Thymus (tissue), 14 donors: Measurements from ENCODE around the gene ITIH2. TPM values are rescaled to one million over a fixed set of nuclear protein-coding genes. Genes with fewer than 3 reads are reported as not detected.
"Not testable (repeated sequence)": the region's sequence is repeated elsewhere in the genome, so short reads cannot be mapped to it uniquely, and the experiment has no call there.

Experiments used
- DNase-seq, 9 donors: peaks; one replicate each; pipeline ENCODE4 v3.0.0-alpha.2; 2013; ENCODE audit warnings: low spot score in 9 of 9, low read depth in 6 of 9, missing footprints in 1 of 9
- H3K27ac ChIP-seq, 2 donors: one replicate each; pipeline ENCODE4 v1.5.1; 2013; ENCODE audit warnings: control low read depth in 1 of 2, low read depth in 1 of 2, low read length in 1 of 2, mild to moderate bottlenecking in 1 of 2, moderate library complexity in 1 of 2
- H3K27me3 ChIP-seq, 2 donors: one replicate each; pipeline ENCODE4 v1.5.1; 2013; ENCODE audit warnings: low read length in 1 of 2; ENCODE audit not compliant: control insufficient read depth in 2 of 2, insufficient read depth in 1 of 2
- H3K36me3 ChIP-seq, 2 donors: one replicate each; pipeline ENCODE4 v1.5.1; 2013; ENCODE audit warnings: low read length in 1 of 2, mild to moderate bottlenecking in 1 of 2, moderate library complexity in 1 of 2; ENCODE audit not compliant: control insufficient read depth in 2 of 2, insufficient read depth in 2 of 2
- H3K4me1 ChIP-seq, 2 donors: one replicate each; pipeline ENCODE4 v1.5.1; 2013; ENCODE audit warnings: low read length in 2 of 2; ENCODE audit not compliant: control insufficient read depth in 2 of 2, insufficient read depth in 2 of 2
- H3K4me3 ChIP-seq, 2 donors: one replicate each; pipeline ENCODE4 v1.5.1; 2013; ENCODE audit warnings: low read length in 2 of 2, control low read depth in 1 of 2, mild to moderate bottlenecking in 1 of 2
- H3K9me3 ChIP-seq, 2 donors: one replicate each; pipeline ENCODE4 v1.5.1; 2013; ENCODE audit warnings: low read length in 1 of 2, mild to moderate bottlenecking in 1 of 2; ENCODE audit not compliant: control insufficient read depth in 2 of 2, insufficient read depth in 1 of 2
- WGBS: extraction: QIAGEN DNeasy Blood & Tissue Kit; methylation state at CpG from one replicate; pipeline ENCODE4 v1.1.7; 2013; 5-methylcytosine and 5-hydroxymethylcytosine counted together
- long read RNA-seq, 10 donors: transcript quantifications; one replicate each; lab custom pipeline, GENCODE V29; 2026
- polyA plus RNA-seq: library from polyadenylated mRNA; stranded (reverse); fragments of 200-250 nt; gene quantifications from one replicate; pipeline ENCODE4 v1.2.3, GENCODE V29; 2013
- total RNA-seq: library from RNA; stranded (reverse); fragments of 120-200 nt; gene quantifications from one replicate; pipeline ENCODE4 v1.2.4, GENCODE V29; 2013
- donor health status: healthy.

ITIH2 gene, protein sequence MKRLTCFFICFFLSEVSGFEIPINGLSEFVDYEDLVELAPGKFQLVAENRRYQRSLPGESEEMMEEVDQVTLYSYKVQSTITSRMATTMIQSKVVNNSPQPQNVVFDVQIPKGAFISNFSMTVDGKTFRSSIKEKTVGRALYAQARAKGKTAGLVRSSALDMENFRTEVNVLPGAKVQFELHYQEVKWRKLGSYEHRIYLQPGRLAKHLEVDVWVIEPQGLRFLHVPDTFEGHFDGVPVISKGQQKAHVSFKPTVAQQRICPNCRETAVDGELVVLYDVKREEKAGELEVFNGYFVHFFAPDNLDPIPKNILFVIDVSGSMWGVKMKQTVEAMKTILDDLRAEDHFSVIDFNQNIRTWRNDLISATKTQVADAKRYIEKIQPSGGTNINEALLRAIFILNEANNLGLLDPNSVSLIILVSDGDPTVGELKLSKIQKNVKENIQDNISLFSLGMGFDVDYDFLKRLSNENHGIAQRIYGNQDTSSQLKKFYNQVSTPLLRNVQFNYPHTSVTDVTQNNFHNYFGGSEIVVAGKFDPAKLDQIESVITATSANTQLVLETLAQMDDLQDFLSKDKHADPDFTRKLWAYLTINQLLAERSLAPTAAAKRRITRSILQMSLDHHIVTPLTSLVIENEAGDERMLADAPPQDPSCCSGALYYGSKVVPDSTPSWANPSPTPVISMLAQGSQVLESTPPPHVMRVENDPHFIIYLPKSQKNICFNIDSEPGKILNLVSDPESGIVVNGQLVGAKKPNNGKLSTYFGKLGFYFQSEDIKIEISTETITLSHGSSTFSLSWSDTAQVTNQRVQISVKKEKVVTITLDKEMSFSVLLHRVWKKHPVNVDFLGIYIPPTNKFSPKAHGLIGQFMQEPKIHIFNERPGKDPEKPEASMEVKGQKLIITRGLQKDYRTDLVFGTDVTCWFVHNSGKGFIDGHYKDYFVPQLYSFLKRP
- total RNA-seq (0.19 TPM), polyA plus RNA-seq (0.05 TPM)
- long read RNA-seq, donor 1 = 0 reads
- long read RNA-seq, donor 2 = 0 reads
- long read RNA-seq, donor 3 = 0 reads
- long read RNA-seq, donor 4 = 0 reads
- long read RNA-seq, donor 5 = 0 reads
- long read RNA-seq, donor 6 = 0 reads
- long read RNA-seq, donor 7, partial matches to known transcripts = 23 of 39 reads
- long read RNA-seq, donor 7, other reads (novel, unspliced or antisense) = 16 of 39 reads
- long read RNA-seq, donor 8 = 0 reads
- long read RNA-seq, donor 9 = 0 reads
- long read RNA-seq, donor 10 = 0 reads

DNA sequence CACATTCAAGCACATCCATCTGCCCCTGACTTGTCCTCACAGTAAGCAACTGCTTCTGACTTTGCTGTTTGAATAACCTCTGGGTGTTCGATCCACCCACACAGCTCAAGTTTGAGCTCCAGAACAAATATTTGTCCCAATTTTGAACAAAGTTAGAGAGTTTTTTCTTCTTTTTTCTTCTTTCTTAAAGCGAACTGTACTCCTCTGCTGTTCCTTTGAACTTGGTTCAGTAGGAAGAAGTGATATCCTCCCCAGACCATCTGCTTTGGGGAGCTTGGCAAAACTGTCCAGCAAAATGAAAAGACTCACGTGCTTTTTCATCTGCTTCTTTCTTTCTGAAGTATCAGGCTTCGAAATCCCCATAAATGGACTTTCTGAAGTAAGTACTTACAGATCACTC is at the start of gene ITIH2:
TSS of gene ITIH2 (plus strand) at position 177 of the 400 bp plus-strand sequence. CDS start at position 296, 119 bp downstream.
- peaks cover 0 to 3% of the 10 kb centered on the region in 2 donors for H3K27me3 ChIP-seq
- no peaks in the 10 kb centered on the region for H3K36me3 ChIP-seq
- no peak within 1 kb of the TSS for H3K27ac ChIP-seq
- no peaks in the 10 kb centered on the region for H3K9me3 ChIP-seq
- no peak for DNase-seq
- WGBS = 87% methylated on average over 4 of the region's 4 CpGs
- H3K4me3 ChIP-seq = no peak within 1 kb of the TSS
- no peaks in the 10 kb centered on the region for H3K4me1 ChIP-seq

DNA sequence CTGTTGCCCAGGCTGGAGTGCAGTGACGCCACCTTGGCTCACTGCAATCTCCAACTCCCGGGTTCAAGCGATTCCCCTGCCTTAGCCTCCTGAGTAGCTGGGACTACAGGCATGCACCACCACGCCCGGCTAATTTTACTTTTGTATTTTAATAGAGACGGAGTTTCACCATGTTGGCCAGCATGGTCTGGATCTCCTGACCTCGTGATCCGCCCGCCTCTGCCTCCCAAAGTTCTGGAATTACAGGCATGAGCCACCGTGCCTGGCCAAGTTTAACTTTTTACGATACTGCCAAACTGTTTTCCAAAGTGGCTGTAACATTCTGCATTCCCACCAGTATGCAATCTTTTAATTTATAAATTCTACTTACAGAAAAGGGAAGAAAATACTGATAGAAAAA is 46.0 kb upstream of the ITIH2 start:
- not testable (repeated sequence) for H3K4me3 ChIP-seq, DNase-seq, H3K9me3 ChIP-seq, H3K27ac ChIP-seq, H3K4me1 ChIP-seq, H3K36me3 ChIP-seq
- peaks cover 0 to 11% of the 10 kb centered on the region in 2 donors for H3K27me3 ChIP-seq
- 96% methylated on average over 11 of the region's 11 CpGs for WGBS

DNA sequence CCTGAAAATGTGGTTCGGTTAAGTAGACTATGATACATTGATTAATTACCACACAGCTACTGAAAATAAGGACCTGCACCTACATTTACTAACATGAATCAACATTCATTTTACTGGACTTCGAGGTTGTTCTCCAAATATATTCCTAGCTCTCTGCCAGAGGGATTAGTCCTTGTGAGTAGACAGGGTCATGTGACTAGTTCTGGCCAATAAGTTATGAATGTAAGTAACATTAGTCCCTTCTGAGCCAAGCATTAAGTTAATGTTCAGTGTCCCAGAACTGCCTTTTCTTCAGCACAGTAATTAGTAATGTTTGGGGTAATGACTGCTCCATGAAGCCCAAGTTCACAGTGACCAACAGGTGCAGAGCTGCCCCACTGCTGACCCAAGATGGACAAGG is 45.6 kb upstream of the ITIH2 start:
- DNase-seq = no peak
- Histone ChIP-seq H3K4me3 (no peak overlapping the region), H3K36me3 (no peaks in the 10 kb centered on the region), H3K27ac (no peak overlapping the region), H3K27me3 (peaks cover 0 to 15% of the 10 kb centered on the region in 2 donors), H3K4me1 (no peaks in the 10 kb centered on the region), H3K9me3 (no peaks in the 10 kb centered on the region)
- WGBS = 87% methylated on average over 2 of the region's 2 CpGs

DNA sequence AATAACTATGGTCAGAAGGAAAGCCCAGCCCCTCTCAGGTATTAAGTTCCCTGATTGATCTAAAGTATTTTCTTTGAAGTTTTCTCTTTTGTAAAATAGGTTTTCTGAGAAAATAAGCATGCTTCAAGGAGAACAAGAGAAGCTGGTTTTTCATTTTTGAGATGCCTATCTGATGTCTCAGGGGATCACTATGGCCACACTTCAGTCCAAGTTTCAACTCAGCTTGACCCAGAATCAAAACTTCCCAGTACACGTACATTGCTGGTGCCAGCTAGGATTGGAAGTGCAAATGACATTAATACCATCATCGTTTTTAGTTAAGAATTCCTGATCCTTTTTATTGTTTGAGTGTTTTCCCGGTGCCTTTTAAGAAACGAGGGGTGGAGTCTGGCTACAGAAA is 43.6 kb upstream of the ITIH2 start:
- H3K27me3 ChIP-seq = peaks cover 2 to 32% of the 10 kb centered on the region in 2 donors
- no peaks in the 10 kb centered on the region for H3K9me3 ChIP-seq
- no peak for DNase-seq
- H3K27ac ChIP-seq = no peak overlapping the region
- 92% methylated on average over 4 of the region's 4 CpGs for WGBS
- no peak overlapping the region for H3K4me3 ChIP-seq
- no peaks in the 10 kb centered on the region for H3K36me3 ChIP-seq
- no peaks in the 10 kb centered on the region for H3K4me1 ChIP-seq

DNA sequence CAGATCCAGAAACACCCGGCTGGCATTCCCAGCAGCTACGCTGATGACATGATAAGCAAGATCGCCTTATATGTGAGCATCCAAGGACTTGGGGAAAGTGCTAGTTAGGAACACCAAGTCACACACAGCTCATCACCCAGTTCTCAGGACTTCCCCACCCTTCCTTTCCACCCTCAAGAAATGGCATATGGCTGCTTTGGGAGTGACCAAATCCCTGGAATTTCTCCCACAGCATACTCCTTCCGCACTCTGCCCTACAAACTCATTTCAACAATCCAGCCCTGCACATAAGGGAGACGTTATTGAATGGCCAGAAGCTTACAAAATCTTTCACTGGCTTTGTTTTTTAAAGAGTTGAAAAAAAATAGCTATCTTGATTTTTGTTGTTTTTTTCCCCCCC is 40.6 kb upstream of the ITIH2 start:
- no peak for DNase-seq
- Histone ChIP-seq H3K4me3 (no peak overlapping the region), H3K9me3 (no peaks in the 10 kb centered on the region), H3K27ac (no peak overlapping the region), H3K36me3 (no peaks in the 10 kb centered on the region), H3K27me3 (peaks cover 16 to 54% of the 10 kb centered on the region in 2 donors), H3K4me1 (peaks cover 4 to 5% of the 10 kb centered on the region in 2 donors)
- 94% methylated on average over 5 of the region's 5 CpGs for WGBS

DNA sequence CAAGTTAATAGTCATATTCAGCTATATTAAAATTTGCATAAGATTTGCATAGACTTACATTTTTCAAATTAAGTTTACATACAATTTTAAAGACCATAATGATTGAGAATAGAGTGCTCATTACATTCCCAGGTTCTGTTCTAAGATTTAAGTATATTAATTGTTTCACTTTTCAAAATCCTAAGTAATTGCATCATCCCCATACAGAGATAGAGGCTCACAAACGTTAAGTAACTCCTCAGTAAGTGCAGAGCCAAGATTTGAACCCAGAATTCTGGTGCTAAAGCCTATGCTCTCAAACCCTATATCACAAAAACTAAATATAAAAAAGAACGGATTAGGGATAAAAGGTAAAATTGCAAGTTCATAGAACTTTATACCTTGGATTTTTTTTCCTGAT is 38.4 kb upstream of the ITIH2 start:
- Histone ChIP-seq H3K27me3 (peaks cover 34 to 76% of the 10 kb centered on the region in 2 donors), H3K4me3 (no peak overlapping the region), H3K9me3 (no peaks in the 10 kb centered on the region), H3K4me1 (peaks cover 4 to 8% of the 10 kb centered on the region in 2 donors), H3K27ac (no peak overlapping the region), H3K36me3 (no peaks in the 10 kb centered on the region)
- DNase-seq = no peak
- 87% methylated on average over 2 of the region's 2 CpGs for WGBS

DNA sequence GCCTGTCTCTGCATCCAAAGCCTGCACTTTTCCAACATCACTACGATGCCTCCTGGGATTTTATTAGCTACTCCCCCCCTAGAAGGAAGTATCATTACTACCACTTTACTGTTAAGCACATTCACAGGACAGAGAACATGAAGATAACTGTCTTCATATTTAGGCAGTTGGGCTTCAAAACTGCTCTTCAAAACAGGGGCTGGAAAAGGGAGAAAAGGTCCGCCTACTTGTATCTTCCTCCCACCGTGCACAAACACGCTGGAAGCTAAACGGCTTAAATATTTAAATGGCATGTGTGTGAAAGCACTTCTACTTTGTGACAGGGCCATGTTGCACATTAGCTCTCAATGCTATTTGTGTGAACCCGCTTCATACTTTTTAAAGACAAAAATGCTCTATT is 37.3 kb upstream of the ITIH2 start:
- no peak for DNase-seq
- H3K27ac ChIP-seq = no peak overlapping the region
- WGBS = 31% methylated on average over 6 of the region's 6 CpGs
- H3K4me3 ChIP-seq = no peak overlapping the region
- no peaks in the 10 kb centered on the region for H3K9me3 ChIP-seq
- H3K27me3 ChIP-seq = peaks cover 36 to 84% of the 10 kb centered on the region in 2 donors
- H3K36me3 ChIP-seq = no peaks in the 10 kb centered on the region
- peaks cover 4 to 8% of the 10 kb centered on the region in 2 donors for H3K4me1 ChIP-seq

DNA sequence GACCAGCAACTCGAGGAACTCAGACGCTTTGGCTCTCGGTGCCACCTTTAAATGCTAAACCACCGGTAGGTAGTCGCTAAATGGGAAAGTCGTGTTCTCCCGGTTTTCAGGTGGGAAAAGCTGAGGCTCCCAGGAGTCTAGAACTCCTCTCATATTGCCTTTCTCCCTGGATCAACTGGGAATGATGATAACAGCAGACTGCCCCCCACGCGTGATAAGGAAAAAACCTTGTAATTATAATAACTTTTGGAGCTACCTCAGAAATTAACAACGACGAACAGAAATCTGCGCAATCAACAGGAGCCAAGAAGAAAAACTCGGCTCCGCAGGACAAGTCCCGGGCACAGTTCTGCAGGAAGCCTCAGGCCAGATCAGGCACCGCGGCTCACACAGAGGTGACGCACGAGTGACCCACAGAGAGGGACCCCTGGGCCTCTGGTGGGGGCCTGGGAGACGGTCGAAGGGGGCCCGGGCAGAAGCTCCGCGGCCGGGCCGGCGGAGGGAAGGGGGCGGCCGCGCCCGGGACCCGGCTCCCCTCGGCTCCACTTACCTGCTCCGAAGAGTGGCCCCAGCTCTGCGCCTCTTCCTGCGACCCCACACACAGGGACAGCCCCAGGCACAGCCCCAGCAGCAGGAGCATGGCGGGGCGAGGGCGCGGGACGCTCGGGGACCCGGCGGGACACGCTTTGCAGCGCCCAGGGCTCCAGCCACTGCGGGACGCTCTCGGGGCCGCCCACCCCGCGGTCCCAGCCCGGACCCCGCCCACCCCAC is 36.7 kb upstream of the ITIH2 start, which contains the start of gene ITIH5:
TSS of gene ITIH5 (minus strand) at position 714 of the 771 bp plus-strand sequence. CDS start at position 640, 74 bp downstream.
- Histone ChIP-seq H3K36me3 (no peaks in the 10 kb centered on the region), H3K4me3 (peak within 1 kb of the TSS in 1 of 2 donors; percentile 41), H3K27me3 (peaks cover 36 to 90% of the 10 kb centered on the region in 2 donors), H3K9me3 (no peaks in the 10 kb centered on the region), H3K4me1 (peaks cover 4 to 8% of the 10 kb centered on the region in 2 donors), H3K27ac (no peak within 1 kb of the TSS)
- DNase-seq = no peak
- WGBS = 2% methylated on average over 54 of the region's 54 CpGs
